GM12872 (cell line): ENCODE results near the gene PODXL.

ENCODE experiments used
- TF ChIP-seq, protein P1 (sequence below): IDR thresholded peaks from 3 replicates; pipeline ENCODE4 v1.5.1; 2011; ENCODE audit warnings: low read depth, mild to moderate bottlenecking, low read length, moderate library complexity; ENCODE audit not compliant: insufficient read depth

The PODXL gene

DNA sequence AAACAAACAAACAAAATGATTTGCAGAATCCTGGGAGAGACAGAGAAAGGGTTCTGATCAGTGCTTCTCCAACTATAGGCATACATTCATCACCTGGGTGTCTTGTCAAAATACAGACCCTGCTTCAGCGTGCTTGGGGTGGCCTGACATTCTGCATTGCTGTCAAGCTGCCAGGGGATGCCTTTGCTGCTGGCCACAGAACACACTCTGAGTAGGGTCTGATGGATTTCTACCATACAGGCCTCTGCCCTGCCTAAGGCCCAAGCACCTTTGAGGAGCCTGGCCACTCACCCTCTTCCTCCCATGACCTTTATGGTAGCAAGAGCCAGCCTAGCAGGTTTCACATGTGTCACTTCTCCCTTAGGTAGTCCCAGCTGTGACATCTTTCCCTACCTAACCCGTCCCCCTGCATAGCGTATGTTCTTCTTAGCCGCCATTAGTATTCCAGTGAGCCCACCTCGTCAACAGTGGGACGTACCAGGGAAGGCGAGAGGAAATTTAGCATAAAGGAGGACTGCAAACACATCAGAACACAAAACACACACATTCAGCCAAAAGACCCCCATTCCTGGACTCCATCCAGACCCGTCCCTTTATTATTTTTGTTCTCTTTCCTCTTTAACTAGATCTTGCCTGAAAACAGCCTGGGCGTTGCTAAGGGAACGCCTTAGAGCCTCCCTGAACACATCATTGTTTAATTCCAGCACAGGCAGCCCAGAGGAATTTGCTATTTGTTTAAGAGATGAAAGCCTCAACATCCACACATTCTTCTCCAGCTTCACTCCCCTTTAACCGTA is 43.9 kb upstream of the PODXL start:
- TF ChIP-seq, protein P1, sequence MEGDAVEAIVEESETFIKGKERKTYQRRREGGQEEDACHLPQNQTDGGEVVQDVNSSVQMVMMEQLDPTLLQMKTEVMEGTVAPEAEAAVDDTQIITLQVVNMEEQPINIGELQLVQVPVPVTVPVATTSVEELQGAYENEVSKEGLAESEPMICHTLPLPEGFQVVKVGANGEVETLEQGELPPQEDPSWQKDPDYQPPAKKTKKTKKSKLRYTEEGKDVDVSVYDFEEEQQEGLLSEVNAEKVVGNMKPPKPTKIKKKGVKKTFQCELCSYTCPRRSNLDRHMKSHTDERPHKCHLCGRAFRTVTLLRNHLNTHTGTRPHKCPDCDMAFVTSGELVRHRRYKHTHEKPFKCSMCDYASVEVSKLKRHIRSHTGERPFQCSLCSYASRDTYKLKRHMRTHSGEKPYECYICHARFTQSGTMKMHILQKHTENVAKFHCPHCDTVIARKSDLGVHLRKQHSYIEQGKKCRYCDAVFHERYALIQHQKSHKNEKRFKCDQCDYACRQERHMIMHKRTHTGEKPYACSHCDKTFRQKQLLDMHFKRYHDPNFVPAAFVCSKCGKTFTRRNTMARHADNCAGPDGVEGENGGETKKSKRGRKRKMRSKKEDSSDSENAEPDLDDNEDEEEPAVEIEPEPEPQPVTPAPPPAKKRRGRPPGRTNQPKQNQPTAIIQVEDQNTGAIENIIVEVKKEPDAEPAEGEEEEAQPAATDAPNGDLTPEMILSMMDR: no peak

GRCh38 chr7:131596785-131597184 is 40.4 kb upstream of the PODXL start:
- TF ChIP-seq, protein P1: no peak

GRCh38 chr7:131595699-131596098 is 39.3 kb upstream of the PODXL start:
- TF ChIP-seq, protein P1: no peak

GRCh38 chr7:131591687-131592319 is 35.4 kb upstream of the PODXL start:
- TF ChIP-seq, protein P1: no peak

GRCh38 chr7:131587315-131587923 is 31.0 kb upstream of the PODXL start:
- TF ChIP-seq, protein P1: no peak

DNA sequence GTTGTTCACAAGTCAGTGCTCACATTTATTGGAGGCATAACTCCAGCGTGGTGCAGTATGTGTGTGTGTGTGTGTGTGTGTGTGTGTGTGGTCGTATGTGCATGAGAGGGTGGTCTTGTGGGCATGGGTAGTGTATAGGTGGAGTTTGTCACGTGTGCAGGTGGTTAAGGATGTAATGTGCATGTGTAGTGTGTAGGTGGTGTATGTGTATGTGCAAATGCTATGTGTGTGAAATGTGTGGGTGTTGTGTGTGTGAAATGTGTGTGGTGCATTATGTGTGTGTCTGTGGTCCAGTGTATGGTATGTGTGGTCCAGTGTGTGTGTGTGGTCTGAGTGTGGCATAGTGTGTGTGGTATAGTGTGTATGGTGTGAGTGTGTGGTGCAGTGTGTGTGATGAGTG is 30.3 kb upstream of the PODXL start:
- TF ChIP-seq, protein P1: no peak

GRCh38 chr7:131586259-131586658 is 29.8 kb upstream of the PODXL start:
- TF ChIP-seq, protein P1: no peak
